PC-3 (cell line): ENCODE results near the gene ZFP92.

Experiments used
- EZH2 ChIP-seq: fragments of 300-600 bp; sonication (generic); IDR thresholded peaks from one replicate; pipeline ENCODE4 v1.6.1; 2017; ENCODE audit warnings: antibody characterized with exemption, mild to moderate bottlenecking, low read length; ENCODE audit not compliant: unreplicated experiment
- EZH2phosphoT487 ChIP-seq: fragments of 300-600 bp; sonication (generic); IDR thresholded peaks from 2 replicates; pipeline ENCODE4 v1.6.1; 2018; ENCODE audit warnings: mild to moderate bottlenecking, antibody characterized with exemption, low read length, borderline replicate concordance
- TF ChIP-seq, protein P1 (sequence below): fragments of 300-600 bp; sonication (generic); conservative IDR thresholded peaks from 2 replicates; pipeline ENCODE4 v1.5.1; 2017; ENCODE audit warnings: antibody characterized with exemption, low read depth, mild to moderate bottlenecking, low read length

DNA sequence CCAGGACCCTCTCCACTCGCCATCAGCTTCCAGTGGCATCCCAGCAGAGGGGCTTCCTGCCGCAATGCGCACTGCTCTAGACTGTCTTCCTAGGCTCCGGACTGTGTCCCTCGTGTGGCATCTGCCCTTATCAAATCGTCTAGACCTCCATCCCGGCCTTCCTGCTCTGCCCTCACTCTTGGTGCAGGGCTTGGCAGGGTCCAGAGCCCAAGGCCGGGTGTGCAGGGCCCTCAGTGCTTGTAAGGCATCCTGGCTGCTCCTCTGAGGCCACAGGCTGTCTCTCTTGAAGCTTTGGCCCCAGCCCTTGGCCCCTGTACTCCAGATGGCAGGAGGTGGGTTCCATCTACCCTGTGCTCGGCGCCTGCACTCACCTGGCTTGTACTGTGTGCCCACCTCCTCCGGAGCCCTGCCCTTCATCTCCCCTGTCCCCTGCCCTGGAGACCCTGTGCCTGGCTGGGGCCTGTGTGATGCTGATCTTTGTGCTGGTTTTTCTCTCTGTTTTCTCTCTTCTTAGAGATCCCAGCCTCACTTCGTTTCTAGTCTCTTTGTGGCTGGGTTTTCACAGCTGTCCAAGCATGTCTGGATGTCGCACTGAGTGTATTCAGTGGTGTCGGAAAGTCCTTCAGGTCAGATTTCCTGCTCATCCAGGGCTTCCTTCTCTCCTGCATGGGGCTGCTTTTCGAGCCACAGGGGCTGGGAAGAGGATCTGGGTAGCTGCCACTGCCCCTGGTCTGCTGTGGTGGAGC is 38.3 kb downstream of the ZFP92 start:
- TF ChIP-seq, protein P1, sequence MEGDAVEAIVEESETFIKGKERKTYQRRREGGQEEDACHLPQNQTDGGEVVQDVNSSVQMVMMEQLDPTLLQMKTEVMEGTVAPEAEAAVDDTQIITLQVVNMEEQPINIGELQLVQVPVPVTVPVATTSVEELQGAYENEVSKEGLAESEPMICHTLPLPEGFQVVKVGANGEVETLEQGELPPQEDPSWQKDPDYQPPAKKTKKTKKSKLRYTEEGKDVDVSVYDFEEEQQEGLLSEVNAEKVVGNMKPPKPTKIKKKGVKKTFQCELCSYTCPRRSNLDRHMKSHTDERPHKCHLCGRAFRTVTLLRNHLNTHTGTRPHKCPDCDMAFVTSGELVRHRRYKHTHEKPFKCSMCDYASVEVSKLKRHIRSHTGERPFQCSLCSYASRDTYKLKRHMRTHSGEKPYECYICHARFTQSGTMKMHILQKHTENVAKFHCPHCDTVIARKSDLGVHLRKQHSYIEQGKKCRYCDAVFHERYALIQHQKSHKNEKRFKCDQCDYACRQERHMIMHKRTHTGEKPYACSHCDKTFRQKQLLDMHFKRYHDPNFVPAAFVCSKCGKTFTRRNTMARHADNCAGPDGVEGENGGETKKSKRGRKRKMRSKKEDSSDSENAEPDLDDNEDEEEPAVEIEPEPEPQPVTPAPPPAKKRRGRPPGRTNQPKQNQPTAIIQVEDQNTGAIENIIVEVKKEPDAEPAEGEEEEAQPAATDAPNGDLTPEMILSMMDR: no peak
- TF ChIP-seq EZH2 (no peak), EZH2phosphoT487 (no peak)
